Measurements from ENCODE around the gene SAMD10.

SAMD10 gene

DNA sequence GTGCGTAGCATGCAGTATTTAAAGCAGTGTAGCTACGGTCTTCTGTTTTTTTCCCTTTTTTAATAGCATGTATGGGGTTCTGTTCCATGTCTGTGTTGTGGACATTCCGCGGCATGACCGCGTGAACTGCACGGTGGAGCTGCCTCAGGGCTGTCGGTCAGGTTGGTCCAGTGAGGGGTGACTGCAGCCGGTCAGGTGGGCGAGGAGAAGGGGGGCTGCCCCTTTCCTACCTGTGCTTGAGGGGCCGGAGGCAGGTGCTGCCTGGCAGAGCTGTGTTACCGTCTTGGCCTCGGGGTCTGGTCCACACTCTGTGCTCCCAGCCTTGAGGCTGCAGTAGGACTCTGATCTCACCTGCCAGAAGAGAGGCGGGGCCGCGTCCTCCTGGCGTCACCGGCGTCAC is 47.7 kb downstream of the SAMD10 start:
- CTCF ChIA-PET = interaction anchor here (0.7 kb wide), 1 partner anchor 20 kb away, joined by 3 read pairs; no protein-coding TSS in a partner anchor
- Histone ChIP-seq H3K9me3 (ENCODE audit: control insufficient read depth, insufficient read depth, low read depth, low read length) (no peaks in the 10 kb centered on the region), H3K27ac (ENCODE audit: extremely low read depth, low read depth, low read length) (no peak overlapping the region), H3K36me3 (ENCODE audit: control insufficient read depth in 2 of 2, insufficient read depth in 1 of 2, low read length in 2 of 2) (peaks cover 6 to 88% of the 10 kb centered on the region in 2 experiments), H3K4me3 (ENCODE audit: low read depth, low read length) (no peak overlapping the region), H3K4me1 (ENCODE audit: control insufficient read depth, insufficient read depth, low read length) (no peaks in the 10 kb centered on the region; the same call in 1 of the 2 replicates)
- POLR2A ChIA-PET = no interaction called here
- no peak for TF ChIP-seq ZNF664 (tag by site-specific recombination; IDR thresholded peaks at IDR 0.05)
- TF ChIP-seq ZNF639 (tag by site-specific recombination; IDR thresholded peaks at IDR 0.05) = no peak
- TF ChIP-seq PBX3 (CRISPR knock-in tag; IDR thresholded peaks at IDR 0.05) = no peak
- no peak for TF ChIP-seq ZNF692 (tag by site-specific recombination; IDR thresholded peaks at IDR 0.05)
- no peak for TF ChIP-seq ZSCAN23 (tag by site-specific recombination; IDR thresholded peaks at IDR 0.05)
- TF ChIP-seq YY1 (tag by site-specific recombination; IDR thresholded peaks at IDR 0.05) = no peak
- TF ChIP-seq ZNF24 (tag by site-specific recombination; IDR thresholded peaks at IDR 0.05) = no peak
- no peak for TF ChIP-seq BCL6B (tag by site-specific recombination; IDR thresholded peaks at IDR 0.05)
- no peak for TF ChIP-seq ZNF223 (tag by site-specific recombination; IDR thresholded peaks at IDR 0.05)
- no peak for TF ChIP-seq OVOL3 (tag by site-specific recombination; IDR thresholded peaks at IDR 0.05)
- no peak for TF ChIP-seq ZNF707 (tag by site-specific recombination; IDR thresholded peaks at IDR 0.05)
- TF ChIP-seq GLI2 (tag by site-specific recombination; IDR thresholded peaks at IDR 0.05; ENCODE audit: borderline replicate concordance, low read depth) = no peak
- no peak for TF ChIP-seq ZBTB44 (tag by site-specific recombination; IDR thresholded peaks at IDR 0.05)
- TF ChIP-seq ZNF394 (tag by site-specific recombination; IDR thresholded peaks at IDR 0.05; ENCODE audit: borderline replicate concordance) = no peak
- TF ChIP-seq, protein P1, sequence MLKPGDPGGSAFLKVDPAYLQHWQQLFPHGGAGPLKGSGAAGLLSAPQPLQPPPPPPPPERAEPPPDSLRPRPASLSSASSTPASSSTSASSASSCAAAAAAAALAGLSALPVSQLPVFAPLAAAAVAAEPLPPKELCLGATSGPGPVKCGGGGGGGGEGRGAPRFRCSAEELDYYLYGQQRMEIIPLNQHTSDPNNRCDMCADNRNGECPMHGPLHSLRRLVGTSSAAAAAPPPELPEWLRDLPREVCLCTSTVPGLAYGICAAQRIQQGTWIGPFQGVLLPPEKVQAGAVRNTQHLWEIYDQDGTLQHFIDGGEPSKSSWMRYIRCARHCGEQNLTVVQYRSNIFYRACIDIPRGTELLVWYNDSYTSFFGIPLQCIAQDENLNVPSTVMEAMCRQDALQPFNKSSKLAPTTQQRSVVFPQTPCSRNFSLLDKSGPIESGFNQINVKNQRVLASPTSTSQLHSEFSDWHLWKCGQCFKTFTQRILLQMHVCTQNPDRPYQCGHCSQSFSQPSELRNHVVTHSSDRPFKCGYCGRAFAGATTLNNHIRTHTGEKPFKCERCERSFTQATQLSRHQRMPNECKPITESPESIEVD (tag by site-specific recombination; IDR thresholded peaks at IDR 0.05) = no peak
- no peak for TF ChIP-seq ZXDB (tag by site-specific recombination; IDR thresholded peaks at IDR 0.05)
- TF ChIP-seq ZNF843 (tag by site-specific recombination; IDR thresholded peaks at IDR 0.05) = no peak
- TF ChIP-seq ZNF792 (tag by site-specific recombination; IDR thresholded peaks at IDR 0.05) = no peak
